Activated effector memory CD4-positive, alpha-beta T cell treated with anti-CD3 and anti-CD28 coated beads, Interleukin-2, amount 50 U/mL, for 16 hours (primary cell): ENCODE data around the gene NPLOC4.

Experiments
- DNase-seq: peaks from one replicate; pipeline ENCODE4 v3.0.0-alpha.2; 2020

Gene NPLOC4

DNA sequence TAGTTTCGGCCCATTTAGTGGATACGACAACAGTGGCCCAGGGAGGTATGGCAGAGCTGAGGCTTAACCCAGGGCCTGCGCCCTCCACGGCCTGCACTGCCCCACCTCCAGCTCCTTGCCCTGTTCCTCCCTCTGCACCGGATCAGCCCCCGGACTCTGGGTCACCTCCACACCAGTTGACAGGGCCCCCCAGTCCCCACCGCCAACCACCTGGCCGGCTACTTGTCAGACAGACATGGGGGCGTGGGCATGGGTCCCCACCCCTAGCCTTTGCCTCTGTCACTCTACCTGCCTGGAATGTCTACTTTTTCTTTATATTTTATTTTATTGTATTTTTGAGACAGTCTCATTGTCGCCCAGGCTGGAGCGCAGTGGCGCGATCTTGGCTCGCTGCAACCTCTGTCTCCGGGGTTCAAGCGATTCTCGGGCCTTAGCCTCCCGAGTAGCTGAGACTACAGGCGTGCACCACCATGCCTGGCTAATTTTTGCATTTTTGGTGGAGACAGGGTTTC, 121.3 kb downstream of the NPLOC4 start:
- DNase-seq: no peak

DNA sequence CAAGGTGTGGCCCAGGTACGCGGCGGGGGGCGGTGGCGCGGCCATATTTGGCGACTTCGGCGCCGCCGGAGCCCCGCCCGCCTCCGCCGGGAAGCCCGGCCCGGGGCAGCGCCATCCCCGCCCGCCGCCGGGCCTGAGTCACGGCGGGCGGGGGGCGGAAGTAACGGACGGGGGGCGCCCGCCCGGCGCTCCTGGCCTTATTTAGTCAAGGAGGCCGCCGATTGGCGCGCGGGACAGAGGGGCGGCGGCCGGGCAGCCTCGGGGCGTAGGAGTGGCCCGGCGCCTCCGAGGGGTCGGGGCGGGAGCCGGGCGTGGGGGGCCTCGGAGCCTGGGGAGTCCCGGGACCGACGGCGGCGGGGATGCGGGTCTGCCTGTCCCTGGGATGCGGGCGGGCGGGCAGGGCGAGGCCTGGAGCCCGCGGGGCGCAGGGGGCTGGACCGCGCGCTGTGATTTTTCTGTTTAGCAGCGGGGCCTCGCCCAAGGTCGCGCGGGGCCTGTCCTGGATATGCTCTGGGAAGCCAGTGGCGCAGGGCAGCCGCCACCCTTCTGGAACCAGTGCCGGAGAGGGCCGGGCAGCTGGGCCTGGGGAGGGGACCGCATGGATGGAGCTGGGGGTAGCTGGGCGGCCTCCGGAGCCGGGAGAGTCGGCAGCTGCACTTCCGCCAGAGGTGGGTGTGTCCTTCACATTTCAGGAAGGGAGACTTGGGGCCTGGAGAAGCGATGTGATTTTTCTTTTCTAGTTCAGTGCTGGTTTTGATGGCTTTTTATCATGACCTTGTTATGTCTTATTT, 122.0 kb downstream of the NPLOC4 start:
- peak; percentile 91 for DNase-seq

DNA sequence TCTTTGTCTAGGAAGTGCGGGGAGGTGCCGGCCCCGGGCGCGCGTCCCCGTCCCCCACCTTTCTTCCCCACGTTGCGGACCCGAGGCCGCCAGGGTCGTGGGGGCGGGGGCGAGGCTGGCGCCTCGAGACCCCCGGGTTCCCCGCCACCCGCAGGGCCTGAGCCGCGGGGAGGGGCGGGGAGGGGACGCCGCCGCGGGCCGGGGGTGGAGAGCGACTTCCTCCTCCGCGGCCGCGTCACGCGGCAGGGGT, 122.5 kb downstream of the NPLOC4 start:
- DNase-seq: no peak

DNA sequence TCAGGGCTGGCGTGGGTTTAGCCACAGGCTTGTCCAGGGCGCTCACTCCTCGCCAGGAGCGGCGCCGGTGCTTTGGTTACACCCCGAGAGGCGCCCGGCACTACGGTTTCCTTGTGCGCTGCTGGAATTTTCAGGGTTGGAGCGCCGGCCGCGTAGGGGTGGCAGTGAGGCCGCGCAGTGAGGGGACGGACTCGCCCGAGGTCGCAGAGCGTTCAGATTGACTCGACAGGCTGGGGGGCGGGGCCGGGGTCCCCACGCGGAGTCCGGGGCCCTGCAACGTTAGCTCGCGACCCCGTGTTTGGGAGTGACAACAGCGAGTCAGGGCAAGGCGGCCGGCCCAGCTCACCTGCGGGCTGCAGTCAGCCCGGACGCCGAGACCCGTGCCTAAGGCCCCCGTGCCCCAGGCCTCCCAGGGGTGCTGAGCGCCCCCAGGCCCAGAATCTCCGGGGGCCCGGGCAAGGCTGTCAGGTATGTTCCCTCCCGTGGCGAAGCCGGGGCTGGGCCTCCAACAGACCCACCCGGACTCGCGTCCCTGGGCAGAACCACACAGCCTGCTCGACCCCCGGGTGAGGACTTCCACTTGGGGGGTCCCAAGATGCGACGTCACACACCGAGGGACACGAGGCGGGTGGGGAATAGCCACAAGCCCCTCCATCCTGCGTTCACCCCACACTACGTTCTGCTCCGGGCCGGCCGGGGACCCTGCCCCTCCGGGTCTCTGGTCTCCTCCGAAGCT, 123.0 kb downstream of the NPLOC4 start:
- DNase-seq: peak; percentile 78

DNA sequence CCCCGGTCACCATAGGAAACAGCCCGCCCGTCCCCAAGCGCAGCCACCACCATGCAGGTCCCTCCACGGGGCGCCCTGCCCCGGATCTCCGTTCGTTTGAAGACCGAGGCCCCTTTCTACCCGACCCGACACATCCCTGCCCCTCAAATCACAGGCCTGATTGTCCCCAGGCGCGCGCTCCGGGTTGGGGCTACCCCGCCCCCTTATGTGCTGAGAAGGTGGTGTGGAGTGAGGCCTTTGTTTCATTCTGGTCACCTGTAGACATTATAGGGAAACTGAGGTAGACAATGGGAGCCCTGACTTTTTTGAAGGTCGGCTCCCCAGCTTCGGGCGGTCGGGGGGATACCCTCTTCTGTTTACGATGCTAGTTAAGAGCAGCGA, 123.5 kb downstream of the NPLOC4 start:
- DNase-seq: peak; percentile 85

DNA sequence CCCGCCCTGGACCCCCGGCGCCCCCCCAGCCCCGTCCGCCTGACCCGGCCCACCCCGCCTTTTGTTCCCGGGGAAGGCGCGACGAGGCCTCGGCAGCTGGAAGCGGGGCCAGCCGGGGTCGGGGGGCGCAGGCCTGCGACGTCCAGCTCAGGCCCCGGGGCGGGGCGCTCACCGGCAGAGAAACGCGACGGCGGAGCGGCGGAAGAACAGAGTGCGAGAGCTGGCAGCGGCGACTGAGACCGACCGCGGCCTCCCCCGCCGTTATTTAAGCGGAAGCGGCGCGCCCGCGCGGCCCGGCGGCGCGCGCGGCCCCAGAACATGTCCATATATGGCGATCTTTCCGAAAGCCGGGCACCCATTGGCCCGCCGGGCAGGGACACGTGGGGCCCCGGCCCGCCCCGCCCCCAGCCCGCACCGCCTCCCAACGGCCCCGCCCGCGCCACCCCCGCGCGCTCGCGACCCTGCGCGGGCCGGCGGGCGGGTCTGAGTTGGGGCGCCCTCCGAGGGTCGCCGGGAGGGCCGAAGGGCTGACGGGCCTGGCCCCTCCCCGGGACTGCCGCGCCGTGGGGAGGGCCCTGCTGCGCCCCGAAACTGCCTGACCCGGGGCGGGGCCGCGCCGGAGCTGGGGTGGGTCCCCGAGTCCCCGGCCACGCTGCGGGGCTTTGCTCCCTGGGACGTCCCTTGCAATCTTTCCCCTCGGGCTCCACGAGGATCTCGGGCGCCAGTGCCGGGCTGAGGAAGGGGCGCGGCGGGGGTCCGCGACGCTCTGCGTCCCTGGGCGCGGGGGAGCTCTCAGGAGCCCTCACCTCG, 124.1 kb downstream of the NPLOC4 start, which contains the start of gene ACTG1:
Gene ACTG1, minus strand, starts transcription at position 238 of the 810 bp plus-strand sequence. CDS start 445 bp downstream, outside the sequence.
- peak; percentile 97 for DNase-seq

DNA sequence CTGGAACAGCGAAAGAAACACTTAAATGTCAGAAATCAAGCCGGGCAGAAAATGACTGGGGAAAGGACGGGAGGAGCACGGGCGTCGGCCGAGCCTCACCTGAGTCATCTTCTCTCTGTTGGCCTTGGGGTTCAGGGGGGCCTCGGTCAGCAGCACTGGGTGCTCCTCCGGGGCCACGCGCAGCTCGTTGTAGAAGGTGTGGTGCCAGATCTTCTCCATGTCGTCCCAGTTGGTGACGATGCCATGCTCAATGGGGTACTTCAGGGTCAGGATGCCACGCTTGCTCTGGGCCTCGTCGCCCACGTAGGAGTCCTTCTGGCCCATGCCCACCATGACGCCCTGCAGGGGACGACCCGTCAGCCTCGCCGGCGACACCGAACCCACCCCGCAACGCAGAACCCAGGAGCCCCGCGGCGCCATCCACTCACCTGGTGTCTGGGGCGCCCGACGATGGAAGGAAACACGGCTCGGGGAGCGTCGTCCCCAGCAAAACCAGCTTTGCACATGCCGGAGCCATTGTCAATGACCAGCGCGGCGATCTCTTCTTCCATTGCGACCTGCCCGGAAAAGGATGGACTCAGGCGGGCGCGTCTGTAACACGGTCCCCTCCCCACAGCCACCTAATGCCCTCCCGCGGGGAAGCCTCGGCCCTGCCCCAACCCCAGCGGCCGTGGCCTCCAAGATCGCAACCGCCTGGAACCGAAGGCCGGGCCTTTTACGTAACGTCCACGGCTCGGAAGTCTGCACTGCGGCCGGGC, 124.9 kb downstream of the NPLOC4 start:
- DNase-seq: peak; percentile 78

DNA sequence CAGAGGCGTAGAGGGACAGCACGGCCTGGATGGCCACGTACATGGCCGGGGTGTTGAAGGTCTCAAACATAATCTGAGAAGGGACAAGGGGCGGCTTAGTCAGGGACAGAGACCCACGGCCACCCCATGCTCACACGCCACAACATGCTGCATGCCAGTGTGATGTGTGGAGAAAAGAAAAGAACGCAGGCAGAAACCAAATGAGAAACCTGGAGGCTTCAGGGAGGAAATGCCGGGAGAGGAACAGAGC, 125.4 kb downstream of the NPLOC4 start:
- no peak for DNase-seq

- peak; percentile 77 for DNase-seq
Measured at GRCh38 chr17:81510785-81511553, 125.9 kb downstream of the NPLOC4 start.

- no peak for DNase-seq
Measured at GRCh38 chr17:81509972-81510784, 126.7 kb downstream of the NPLOC4 start.

DNA sequence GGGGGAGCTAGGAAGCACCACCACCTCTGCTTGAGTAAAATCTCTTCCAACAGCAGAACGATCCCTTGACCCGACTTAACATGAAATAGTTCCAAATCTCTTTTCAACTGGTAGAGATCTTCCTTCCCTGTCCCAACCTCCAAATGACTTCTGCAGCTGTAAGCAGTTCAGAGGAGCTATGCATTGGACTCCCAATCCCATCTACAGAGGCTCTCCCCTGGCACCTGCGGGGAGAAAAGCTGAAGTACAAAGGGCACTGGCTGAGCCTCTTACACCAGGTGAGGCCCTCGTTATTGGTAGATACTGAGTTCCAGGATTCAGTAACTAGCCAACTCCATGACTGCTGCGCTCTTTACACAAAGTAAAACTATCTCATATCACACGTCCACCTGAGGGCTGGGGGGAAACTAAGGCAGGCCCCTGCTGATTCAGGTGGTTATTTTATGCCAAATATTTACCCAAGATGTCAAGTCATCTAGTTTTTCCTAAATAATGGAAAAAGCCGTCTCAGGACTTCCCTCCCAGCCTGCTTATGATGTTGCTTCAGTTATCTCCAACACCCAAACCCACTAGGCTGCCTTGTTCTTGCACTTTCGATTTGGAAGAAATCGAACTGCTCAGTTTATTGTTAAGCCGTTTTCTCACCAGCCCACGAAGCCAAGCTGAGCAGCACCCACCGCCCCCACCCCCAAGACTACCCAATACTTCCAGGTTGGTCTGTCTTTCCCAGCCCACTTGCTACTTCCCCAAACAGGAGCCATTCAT, 127.5 kb downstream of the NPLOC4 start:
- peak; percentile 73 for DNase-seq

GRCh38 chr17:81508639-81509206, 128.2 kb downstream of the NPLOC4 start:
- DNase-seq: no peak
